ENCODE results near the gene RNF213.
"Not testable (repeated sequence)": the region's sequence is repeated elsewhere in the genome, so short reads cannot be mapped to it uniquely, and the experiment has no call there.

RNF213 gene

GRCh38 chr17:80402102-80402501 lies 141.4 kb downstream of the RNF213 start:
- DNase-seq: not testable (repeated sequence)

- no peak for DNase-seq
Observed at GRCh38 chr17:80402959-80403358, 142.3 kb downstream of the RNF213 start.

GRCh38 chr17:80406146-80406545 lies 145.5 kb downstream of the RNF213 start:
- DNase-seq: no peak

GRCh38 chr17:80407917-80408316 lies 147.3 kb downstream of the RNF213 start:
- DNase-seq: not testable (repeated sequence)

- no peak for DNase-seq
Observed at GRCh38 chr17:80408872-80409271, 148.2 kb downstream of the RNF213 start.

- DNase-seq: no peak
Observed at GRCh38 chr17:80409626-80410025, 149.0 kb downstream of the RNF213 start.

- not testable (repeated sequence) for DNase-seq
Observed at GRCh38 chr17:80410441-80411087, 149.9 kb downstream of the RNF213 start.

GRCh38 chr17:80413771-80414507 lies 153.3 kb downstream of the RNF213 start:
- DNase-seq: no peak

GRCh38 chr17:80414508-80414802 lies 153.8 kb downstream of the RNF213 start:
- DNase-seq: no peak

GRCh38 chr17:80414803-80415625 lies 154.4 kb downstream of the RNF213 start, which contains the start of gene ENDOV:
ENDOV (plus strand) TSS chr17:80415167; CDS start chr17:80415195, 28 bp downstream.
- DNase-seq: peak; percentile 74

GRCh38 chr17:80415626-80416137 lies 155.0 kb downstream of the RNF213 start:
- DNase-seq: no peak

GRCh38 chr17:80416260-80416939 lies 155.7 kb downstream of the RNF213 start:
- DNase-seq: no peak

- DNase-seq: no peak
Observed at GRCh38 chr17:80416940-80417293, 156.3 kb downstream of the RNF213 start.

GRCh38 chr17:80418589-80418988 lies 157.9 kb downstream of the RNF213 start:
- no peak for DNase-seq

GRCh38 chr17:80419255-80419654 lies 158.6 kb downstream of the RNF213 start:
- DNase-seq: no peak

GRCh38 chr17:80421381-80422090 lies 160.9 kb downstream of the RNF213 start:
- DNase-seq: no peak

- peak; percentile 27 for DNase-seq
Observed at GRCh38 chr17:80422276-80422675, 161.6 kb downstream of the RNF213 start.

GRCh38 chr17:80422981-80423380 lies 162.3 kb downstream of the RNF213 start:
- DNase-seq: no peak

GRCh38 chr17:80423536-80424225 lies 163.0 kb downstream of the RNF213 start:
- DNase-seq: no peak

- DNase-seq: no peak
Observed at GRCh38 chr17:80424261-80424660, 163.6 kb downstream of the RNF213 start.

- DNase-seq: no peak
Observed at GRCh38 chr17:80424878-80425765, 164.5 kb downstream of the RNF213 start.
